OCI-LY7 (cell line): ENCODE measurements around the gene PLCXD3. TPM values are rescaled to one million over a fixed set of nuclear protein-coding genes. Genes with fewer than 3 reads are reported as not detected.

Experiments used
- BruUV-seq: library from RNA; stranded (reverse); fragments of 400-500 nt; replicated peaks from 2 replicates; lab custom pipeline; 2021; lab: Mats Ljungman, UMichigan
- CTCF ChIA-PET: fragments of 300-600 bp; sonication (Branson Sonifier 250); formaldehyde crosslinking; loops from one replicate; lab custom pipeline; 2022; ENCODE audit warnings: antibody characterized with exemption; ENCODE audit not compliant: unreplicated experiment; lab: Charles Lee
- POLR2A ChIA-PET: fragments of 300-600 bp; sonication (Branson Sonifier 250); formaldehyde crosslinking; loops from one replicate; lab custom pipeline; 2022; ENCODE audit warnings: antibody characterized with exemption; lab: Charles Lee
- DNase-seq: peaks from one replicate; pipeline ENCODE4 v3.0.0-alpha.2; 2015; ENCODE audit warnings: low spot score
- H2AFZ ChIP-seq: fragments of 200-600 bp; sonication (generic), shearing (Covaris generic); 2 replicates; pipeline ENCODE4 v1.6.1; 2014; ENCODE audit warnings: mild to moderate bottlenecking, antibody characterized with exemption, low read length, moderate library complexity
- H3K27ac ChIP-seq: fragments of 200-600 bp; sonication (generic); 2 replicates; pipeline ENCODE4 v1.5.1; 2014; ENCODE audit warnings: mixed run types, low read depth, mild to moderate bottlenecking, moderate library complexity, low read length, inconsistent platforms; ENCODE audit not compliant: poor library complexity, severe bottlenecking
- H3K36me3 ChIP-seq: fragments of 200-600 bp; sonication (generic); 2 replicates; pipeline ENCODE4 v1.6.1; 2014; ENCODE audit warnings: mild to moderate bottlenecking, antibody characterized with exemption, low read length, moderate library complexity, mixed read lengths; ENCODE audit not compliant: insufficient read depth
- H3K4me1 ChIP-seq: fragments of 200-600 bp; sonication (generic); 2 replicates; pipeline ENCODE4 v1.5.1; 2014; ENCODE audit warnings: mild to moderate bottlenecking, low read length; ENCODE audit not compliant: insufficient read depth, poor library complexity, severe bottlenecking
- H3K4me2 ChIP-seq: fragments of 200-600 bp; sonication (generic); 2 replicates; pipeline ENCODE4 v1.6.1; 2014; ENCODE audit warnings: mild to moderate bottlenecking, low read length
- H3K4me3 ChIP-seq: fragments of 200-600 bp; sonication (generic); 2 replicates; pipeline ENCODE4 v1.5.1; 2014; ENCODE audit warnings: mild to moderate bottlenecking, low read depth, low read length; ENCODE audit not compliant: poor library complexity, severe bottlenecking
- H3K79me2 ChIP-seq: fragments of 200-600 bp; sonication (generic); 2 replicates; pipeline ENCODE4 v1.6.1; 2016; ENCODE audit warnings: low read depth, mild to moderate bottlenecking, low read length, moderate library complexity, mixed read lengths; ENCODE audit not compliant: insufficient read depth
- H3K9me2 ChIP-seq: fragments of 200-600 bp; sonication (generic); 2 replicates; pipeline ENCODE4 v1.6.1; 2016; ENCODE audit warnings: mild to moderate bottlenecking, low read length, mixed read lengths; ENCODE audit not compliant: insufficient read depth
- H3K9me3 ChIP-seq: fragments of 200-600 bp; sonication (generic); 2 replicates; pipeline ENCODE4 v1.6.1; 2014; ENCODE audit warnings: mild to moderate bottlenecking, mixed run types, low read length, mixed read lengths
- H4K20me1 ChIP-seq: fragments of 200-600 bp; sonication (generic); 2 replicates; pipeline ENCODE4 v1.6.1; 2014; ENCODE audit warnings: mild to moderate bottlenecking, antibody characterized with exemption, low read length, moderate library complexity, mixed read lengths; ENCODE audit not compliant: insufficient read depth
- EZH2phosphoT487 ChIP-seq: fragments of 200-600 bp; sonication (generic); IDR thresholded peaks from 2 replicates; pipeline ENCODE4 v1.6.1; 2018; ENCODE audit warnings: low read depth, borderline replicate concordance, mild to moderate bottlenecking, mixed run types, antibody characterized with exemption, low read length, moderate library complexity, mixed read lengths
- intact Hi-C: fragments of 100-400 bp; cut with micrococcal nuclease; formaldehyde crosslinking; loops from one replicate; pipeline ENCODE4 v1.10.0; 2022; ENCODE audit not compliant: unreplicated experiment
- total RNA-seq, 2 experiments: library from RNA; depleted of rRNA in 1 of 2; stranded (reverse); fragments of >200 nt in 1 of 2; shearing (Covaris generic) in 1 of 2; gene quantifications; 2 replicates each; pipeline ENCODE4 v1.2.3, GENCODE V29; 2014 to 2022
- TF ChIP-seq, protein P1 (sequence below): fragments of 200-600 bp; sonication (generic); conservative IDR thresholded peaks from 2 replicates; pipeline ENCODE4 v1.5.1; 2014; ENCODE audit warnings: mild to moderate bottlenecking, antibody characterized with exemption, low read length, moderate library complexity, mixed read lengths

PLCXD3 gene
- total RNA-seq, 2 experiments from 2014 or later = not detected

DNA sequence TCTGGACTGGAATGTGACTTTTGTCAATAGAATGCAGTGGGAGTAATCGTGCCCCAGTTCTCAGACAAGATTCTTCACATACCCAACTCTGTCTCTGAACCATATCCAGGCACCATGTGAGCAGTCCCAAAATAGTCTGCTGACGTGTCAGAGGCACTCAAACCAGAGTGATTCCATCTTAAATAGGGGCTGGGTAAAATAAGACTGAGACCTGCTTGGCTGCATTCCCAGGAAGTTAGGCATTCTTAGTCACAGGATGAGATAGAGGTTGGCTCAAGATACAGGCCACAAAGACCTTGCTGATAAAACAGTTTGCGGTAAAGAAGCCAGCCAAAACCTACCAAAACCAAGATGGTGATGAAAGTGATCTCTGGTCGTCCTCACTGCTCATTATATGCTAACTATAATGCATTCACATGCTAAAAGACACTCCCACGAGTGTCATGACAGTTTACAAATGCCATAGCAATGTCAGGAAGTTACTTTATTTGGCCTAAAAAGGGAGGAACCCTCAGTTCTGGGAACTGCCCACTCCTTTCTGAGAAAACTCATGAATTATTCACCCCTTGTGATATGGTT, 16.9 kb upstream of the PLCXD3 start:
- no peaks in the 10 kb centered on the region for H3K79me2 ChIP-seq
- BruUV-seq = no TSS peak
- H3K4me3 ChIP-seq = no peak overlapping the region
- no peak overlapping the region for H3K27ac ChIP-seq
- ChIA-PET POLR2A (no interaction called here), CTCF (no interaction called here)
- no peak for DNase-seq
- no peaks in the 10 kb centered on the region for H3K9me2 ChIP-seq
- intact Hi-C loops = no loop called here
- H3K4me2 ChIP-seq = no peak overlapping the region
- no peaks in the 10 kb centered on the region for H3K36me3 ChIP-seq
- H2AFZ ChIP-seq = no peak overlapping the region
- no peaks in the 10 kb centered on the region for H3K9me3 ChIP-seq
- no peak for TF ChIP-seq EZH2phosphoT487
- TF ChIP-seq, protein P1, sequence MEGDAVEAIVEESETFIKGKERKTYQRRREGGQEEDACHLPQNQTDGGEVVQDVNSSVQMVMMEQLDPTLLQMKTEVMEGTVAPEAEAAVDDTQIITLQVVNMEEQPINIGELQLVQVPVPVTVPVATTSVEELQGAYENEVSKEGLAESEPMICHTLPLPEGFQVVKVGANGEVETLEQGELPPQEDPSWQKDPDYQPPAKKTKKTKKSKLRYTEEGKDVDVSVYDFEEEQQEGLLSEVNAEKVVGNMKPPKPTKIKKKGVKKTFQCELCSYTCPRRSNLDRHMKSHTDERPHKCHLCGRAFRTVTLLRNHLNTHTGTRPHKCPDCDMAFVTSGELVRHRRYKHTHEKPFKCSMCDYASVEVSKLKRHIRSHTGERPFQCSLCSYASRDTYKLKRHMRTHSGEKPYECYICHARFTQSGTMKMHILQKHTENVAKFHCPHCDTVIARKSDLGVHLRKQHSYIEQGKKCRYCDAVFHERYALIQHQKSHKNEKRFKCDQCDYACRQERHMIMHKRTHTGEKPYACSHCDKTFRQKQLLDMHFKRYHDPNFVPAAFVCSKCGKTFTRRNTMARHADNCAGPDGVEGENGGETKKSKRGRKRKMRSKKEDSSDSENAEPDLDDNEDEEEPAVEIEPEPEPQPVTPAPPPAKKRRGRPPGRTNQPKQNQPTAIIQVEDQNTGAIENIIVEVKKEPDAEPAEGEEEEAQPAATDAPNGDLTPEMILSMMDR = no peak
- no peaks in the 10 kb centered on the region for H4K20me1 ChIP-seq
- no peaks in the 10 kb centered on the region for H3K4me1 ChIP-seq

DNA sequence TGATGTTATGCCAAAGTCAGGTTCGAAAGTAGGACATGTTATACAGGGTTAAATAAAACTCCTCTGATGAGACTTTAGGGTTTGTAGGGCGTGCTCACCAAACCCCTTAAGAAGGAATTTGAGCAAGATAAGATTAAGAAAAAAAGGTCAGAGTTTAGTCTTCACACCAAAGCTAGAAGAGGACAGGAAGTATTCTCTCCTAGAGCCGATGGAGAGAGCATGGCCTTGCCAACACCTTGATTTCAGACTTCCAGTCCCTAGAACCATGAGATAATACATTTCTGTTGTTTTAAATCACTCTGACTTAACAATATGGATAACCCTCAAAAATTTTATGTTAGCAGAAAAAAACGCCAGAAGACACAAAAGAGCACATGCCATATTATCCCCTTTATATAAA, 16.3 kb upstream of the PLCXD3 start:
- DNase-seq = no peak
- Histone ChIP-seq H2AFZ (no peak overlapping the region), H4K20me1 (no peaks in the 10 kb centered on the region), H3K4me2 (no peak overlapping the region), H3K9me2 (no peaks in the 10 kb centered on the region), H3K4me1 (no peaks in the 10 kb centered on the region), H3K27ac (no peak overlapping the region), H3K4me3 (no peak overlapping the region), H3K9me3 (no peaks in the 10 kb centered on the region), H3K79me2 (no peaks in the 10 kb centered on the region), H3K36me3 (no peaks in the 10 kb centered on the region)
- TF ChIP-seq EZH2phosphoT487 = no peak
- TF ChIP-seq, protein P1 = no peak
- POLR2A ChIA-PET = no interaction called here
- CTCF ChIA-PET = no interaction called here
- BruUV-seq = no TSS peak
- intact Hi-C loops = no loop called here

DNA sequence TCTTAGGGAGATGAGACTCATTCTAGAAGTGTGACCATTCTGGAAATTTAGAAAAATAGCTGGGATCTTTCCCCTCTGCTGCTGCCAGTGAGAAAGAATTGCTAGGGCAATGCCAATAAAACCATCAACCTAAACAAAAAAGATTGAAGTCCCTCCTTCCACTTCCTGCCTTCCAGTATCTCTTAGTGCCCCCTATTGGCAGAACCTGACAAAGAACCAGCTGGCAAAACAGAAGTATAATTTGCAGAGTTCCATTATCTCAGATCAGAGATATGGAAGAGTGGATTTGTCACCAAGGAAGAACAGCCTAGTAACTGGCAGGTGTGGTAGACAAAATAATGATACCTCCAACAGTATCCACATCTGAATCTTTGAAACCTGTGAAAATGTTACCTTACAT, 13.8 kb upstream of the PLCXD3 start:
- H3K9me3 ChIP-seq = no peaks in the 10 kb centered on the region
- no peak overlapping the region for H3K27ac ChIP-seq
- H3K4me1 ChIP-seq = no peaks in the 10 kb centered on the region
- H3K79me2 ChIP-seq = no peaks in the 10 kb centered on the region
- no TSS peak for BruUV-seq
- no peaks in the 10 kb centered on the region for H3K9me2 ChIP-seq
- TF ChIP-seq, protein P1 = peak; percentile 40; the same call in 1 of the 2 replicates
- no peak for TF ChIP-seq EZH2phosphoT487
- ChIA-PET POLR2A (no interaction called here), CTCF (no interaction called here)
- no peak overlapping the region for H3K4me3 ChIP-seq
- H2AFZ ChIP-seq = no peak overlapping the region
- H4K20me1 ChIP-seq = 0 out of 2 replicates have a peak, but pooled peaks cover 4% of the 10 kb centered on the region
- H3K36me3 ChIP-seq = no peaks in the 10 kb centered on the region
- no peak for DNase-seq
- H3K4me2 ChIP-seq = no peak overlapping the region
- intact Hi-C loops = no loop called here
